ENCODE measurements around the gene INCA1. TPM values are rescaled to one million over a fixed set of nuclear protein-coding genes. Genes with fewer than 3 reads are reported as not detected.

Gene INCA1
- total RNA-seq, 1 experiment from 2014 or later = 0.88 TPM

Other genes starting within 250 kb of the INCA1 start
- gene TM4SF5, start 225.6 kb downstream of the INCA1 start, total RNA-seq (2014; rRNA removed; shearing (Covaris generic)) = not detected in 2 replicates
- not detected in 2 replicates for gene VMO1, start 211.2 kb downstream of the INCA1 start, total RNA-seq (2014; rRNA removed; shearing (Covaris generic))
- not detected in 2 replicates for gene GLTPD2, start 208.6 kb downstream of the INCA1 start, total RNA-seq (2014; rRNA removed; shearing (Covaris generic))
- gene PSMB6, start 201.4 kb downstream of the INCA1 start, total RNA-seq (2014; rRNA removed; shearing (Covaris generic)) = 351 and 425 TPM in 2 replicates
- 17.6 and 18.0 TPM in 2 replicates for gene PLD2, start 190.4 kb downstream of the INCA1 start, total RNA-seq (2014; rRNA removed; shearing (Covaris generic))
- 31.4 and 31.6 TPM in 2 replicates for gene MINK1, start 164.2 kb downstream of the INCA1 start, total RNA-seq (2014; rRNA removed; shearing (Covaris generic))
- gene C17orf107, start 98.0 kb downstream of the INCA1 start, total RNA-seq (2014; rRNA removed; shearing (Covaris generic)) = 0.07 and 0.48 TPM in 2 replicates
- gene CHRNE, start 94.4 kb downstream of the INCA1 start, total RNA-seq (2014; rRNA removed; shearing (Covaris generic)) = not detected in 2 replicates
- gene GP1BA, start 65.2 kb downstream of the INCA1 start, total RNA-seq (2014; rRNA removed; shearing (Covaris generic)) = 0.17 TPM in 1 of 2 replicates, not detected in the other
- gene SLC25A11, start 57.5 kb downstream of the INCA1 start, total RNA-seq (2014; rRNA removed; shearing (Covaris generic)) = 80.8 and 82.6 TPM in 2 replicates
- gene RNF167, start 57.3 kb downstream of the INCA1 start, total RNA-seq (2014; rRNA removed; shearing (Covaris generic)) = 48.2 and 49.2 TPM in 2 replicates
- 1,113 and 1,180 TPM in 2 replicates for gene PFN1, start 49.0 kb downstream of the INCA1 start, total RNA-seq (2014; rRNA removed; shearing (Covaris generic))
- gene ENO3, start 46.4 kb downstream of the INCA1 start, total RNA-seq (2014; rRNA removed; shearing (Covaris generic)) = 4.0 and 12.3 TPM in 2 replicates
- gene SPAG7, start 29.7 kb downstream of the INCA1 start, total RNA-seq (2014; rRNA removed; shearing (Covaris generic)) = 74.4 and 90.6 TPM in 2 replicates
- gene CAMTA2, start 9.8 kb downstream of the INCA1 start, total RNA-seq (2014; rRNA removed; shearing (Covaris generic)) = 2.4 and 7.1 TPM in 2 replicates
- gene KIF1C, start 428 bp upstream of the INCA1 start, total RNA-seq (2014; rRNA removed; shearing (Covaris generic)) = 123 and 125 TPM in 2 replicates
- 0.05 and 0.16 TPM in 2 replicates for gene SLC52A1, start 37.9 kb upstream of the INCA1 start, total RNA-seq (2014; rRNA removed; shearing (Covaris generic))
- gene ZFP3, start 80.9 kb upstream of the INCA1 start, total RNA-seq (2014; rRNA removed; shearing (Covaris generic)) = 0.72 and 1.1 TPM in 2 replicates
- gene ZNF232, start 114.4 kb upstream of the INCA1 start, total RNA-seq (2014; rRNA removed; shearing (Covaris generic)) = not detected in 2 replicates
- gene USP6, start 118.5 kb upstream of the INCA1 start, total RNA-seq (2014; rRNA removed; shearing (Covaris generic)) = 0.07 TPM in 1 of 2 replicates, not detected in the other
- 16.1 and 20.9 TPM in 2 replicates for gene ZNF594, start 194.3 kb upstream of the INCA1 start, total RNA-seq (2014; rRNA removed; shearing (Covaris generic))
- gene SCIMP, start 237.3 kb upstream of the INCA1 start, total RNA-seq (2014; rRNA removed; shearing (Covaris generic)) = not detected in 2 replicates